Liver (tissue), 3 donors: ENCODE results near the gene SPAG17.

Experiments used
- CTCF ChIP-seq: fragments of 150-350 bp; IDR thresholded peaks from 2 replicates; pipeline ENCODE4 v1.5.1; 2017; ENCODE audit warnings: improper control_type of control experiment, low read depth, low read length; ENCODE audit not compliant: missing input control
- FOXA2 ChIP-seq: IDR thresholded peaks from 2 replicates; pipeline ENCODE4 v1.6.1; 2016; ENCODE audit warnings: antibody characterized with exemption
- JUND ChIP-seq, 2 donors: IDR thresholded peaks; 2 replicates each; pipeline ENCODE4 v1.6.1; 2016; ENCODE audit warnings: antibody characterized with exemption in 2 of 2
- TF ChIP-seq, protein P1 (sequence below): IDR thresholded peaks from 2 replicates; pipeline ENCODE4 v1.6.1; 2016; ENCODE audit warnings: antibody characterized with exemption
- donor health status: healthy.
- donor health status: healthy.

- no peak for TF ChIP-seq CTCF
- TF ChIP-seq JUND (IDR thresholded peaks at IDR 0.05), result no peak
- TF ChIP-seq FOXA2, result no peak
- TF ChIP-seq, protein P1, sequence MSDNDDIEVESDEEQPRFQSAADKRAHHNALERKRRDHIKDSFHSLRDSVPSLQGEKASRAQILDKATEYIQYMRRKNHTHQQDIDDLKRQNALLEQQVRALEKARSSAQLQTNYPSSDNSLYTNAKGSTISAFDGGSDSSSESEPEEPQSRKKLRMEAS, result no peak
Measured at GRCh38 chr1:117930484-117930883, 254.5 kb downstream of the SPAG17 start.
